ENCODE data around the gene GABRA4.

The GABRA4 gene
- 0 reads per million in 3 experiments for total RNA-seq

DNA sequence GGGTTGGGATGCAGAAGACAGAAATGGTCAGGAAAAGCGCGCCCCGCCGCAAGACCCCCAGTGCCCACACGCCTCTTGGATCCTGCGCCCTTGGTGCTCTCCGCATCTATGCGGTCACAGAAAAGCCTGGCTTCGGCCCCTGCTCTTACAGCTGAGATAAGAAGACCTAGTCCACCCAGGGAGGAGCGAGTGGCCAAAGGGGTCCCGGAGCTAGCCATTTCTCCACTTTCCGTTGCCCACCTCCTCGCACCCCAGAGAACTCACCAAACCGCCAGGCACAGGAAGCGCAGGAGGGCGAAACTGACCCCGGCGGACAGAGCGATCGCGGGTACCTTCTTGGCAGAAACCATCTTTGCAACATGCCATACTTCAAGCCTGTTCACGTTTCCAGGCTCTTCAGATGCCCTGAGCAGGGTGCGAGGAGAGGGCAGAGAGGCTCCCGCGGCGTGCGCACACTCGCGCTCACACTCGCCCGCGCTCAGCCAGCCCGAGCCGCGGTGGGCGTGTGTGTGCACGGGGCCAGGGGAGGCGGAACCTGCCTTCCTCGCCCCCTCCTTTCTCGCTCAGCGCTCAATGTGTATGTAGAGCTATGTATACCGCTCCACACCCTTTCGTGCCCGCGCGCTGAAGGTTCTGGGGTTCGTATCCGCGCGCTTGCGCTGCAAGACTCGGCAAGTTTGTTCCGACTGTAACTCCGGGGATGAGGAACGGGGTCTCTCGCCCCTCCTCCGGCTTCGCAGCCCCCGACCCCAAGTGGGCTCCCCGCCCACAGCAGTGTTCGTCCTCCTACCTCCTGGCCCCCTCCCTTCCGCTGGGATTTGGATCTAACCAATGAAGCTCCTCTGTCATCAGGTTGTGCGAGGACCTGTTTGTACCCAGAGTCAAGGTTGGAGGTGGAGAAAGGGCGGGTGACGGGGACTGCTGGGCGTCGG is at the start of gene GABRA4:
GABRA4 (minus strand) TSS at position 507 of the 932 bp plus-strand sequence; CDS start at position 350, 157 bp downstream.
- DNase-seq: no peak

DNA sequence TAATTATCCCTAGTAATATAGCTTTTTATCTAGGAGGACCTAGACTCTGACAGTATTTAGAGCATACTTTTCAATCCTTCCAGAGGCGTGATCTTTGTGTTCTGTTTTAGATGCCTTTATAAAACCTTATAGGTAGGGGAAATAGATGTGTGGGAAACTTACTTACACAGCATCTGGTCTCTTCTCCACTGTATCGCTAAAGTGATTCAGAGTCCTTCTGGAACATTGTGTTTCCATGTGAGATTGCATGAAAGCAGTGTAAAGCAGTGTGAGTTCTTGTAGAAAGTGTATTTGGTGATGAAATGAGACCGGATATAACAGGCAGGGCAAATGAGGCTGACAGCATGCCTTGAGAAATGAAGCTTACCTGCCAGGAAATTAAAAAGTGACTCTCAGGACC is 47.4 kb upstream of the GABRA4 start:
- no peak for DNase-seq

DNA sequence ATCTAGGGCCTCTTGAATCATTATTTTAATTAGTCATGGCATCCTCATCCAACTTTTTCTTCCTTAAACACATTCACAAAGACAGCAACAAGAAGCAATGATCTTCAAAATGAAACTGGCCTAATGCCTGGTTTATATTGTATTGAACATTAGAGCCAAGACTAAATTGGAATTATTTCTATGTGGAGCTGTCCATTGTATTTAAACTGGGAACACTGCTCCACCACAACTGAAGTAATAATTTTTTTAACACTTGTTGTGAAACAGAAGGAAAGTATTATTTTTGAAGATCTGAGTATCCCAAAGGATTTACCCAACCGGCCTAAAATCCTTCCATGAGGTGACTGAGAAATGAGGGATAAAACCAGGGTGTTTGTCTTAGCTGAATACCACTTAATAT is 44.9 kb upstream of the GABRA4 start:
- DNase-seq: no peak

DNA sequence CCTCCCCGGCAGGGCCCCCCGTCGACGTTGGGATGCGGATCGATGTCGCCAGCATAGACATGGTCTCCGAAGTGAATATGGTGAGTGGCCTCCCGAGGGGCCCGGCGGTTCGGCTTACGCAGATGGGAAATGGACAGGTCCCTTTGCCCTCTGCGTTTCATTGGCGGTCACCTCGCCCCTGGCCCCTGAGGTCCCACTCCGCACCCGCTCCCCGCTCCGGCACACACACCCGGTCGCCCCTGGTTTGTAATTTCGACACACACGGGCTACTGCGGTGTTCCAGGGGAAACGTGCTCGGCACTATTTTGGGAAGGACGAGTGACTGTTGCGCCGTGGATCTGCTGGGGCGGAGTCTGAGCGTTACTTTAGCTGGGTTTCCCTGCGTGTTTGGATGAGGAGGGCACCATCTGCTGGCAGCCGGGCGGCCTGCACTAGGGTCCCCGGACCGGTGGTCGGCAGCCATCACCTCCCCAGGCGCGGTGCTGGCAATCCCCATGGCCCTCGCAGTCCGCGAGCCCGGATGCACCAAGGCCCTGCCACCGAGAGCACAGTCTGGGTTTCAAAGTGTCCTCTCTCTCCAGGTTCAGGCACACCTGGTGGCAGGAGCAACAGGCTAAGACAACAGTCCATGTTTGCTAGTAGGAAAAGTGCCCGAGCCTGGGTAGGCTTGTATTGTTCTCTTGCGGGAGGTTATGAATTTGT is 39.2 kb upstream of the GABRA4 start:
- peak; percentile 30 for DNase-seq

DNA sequence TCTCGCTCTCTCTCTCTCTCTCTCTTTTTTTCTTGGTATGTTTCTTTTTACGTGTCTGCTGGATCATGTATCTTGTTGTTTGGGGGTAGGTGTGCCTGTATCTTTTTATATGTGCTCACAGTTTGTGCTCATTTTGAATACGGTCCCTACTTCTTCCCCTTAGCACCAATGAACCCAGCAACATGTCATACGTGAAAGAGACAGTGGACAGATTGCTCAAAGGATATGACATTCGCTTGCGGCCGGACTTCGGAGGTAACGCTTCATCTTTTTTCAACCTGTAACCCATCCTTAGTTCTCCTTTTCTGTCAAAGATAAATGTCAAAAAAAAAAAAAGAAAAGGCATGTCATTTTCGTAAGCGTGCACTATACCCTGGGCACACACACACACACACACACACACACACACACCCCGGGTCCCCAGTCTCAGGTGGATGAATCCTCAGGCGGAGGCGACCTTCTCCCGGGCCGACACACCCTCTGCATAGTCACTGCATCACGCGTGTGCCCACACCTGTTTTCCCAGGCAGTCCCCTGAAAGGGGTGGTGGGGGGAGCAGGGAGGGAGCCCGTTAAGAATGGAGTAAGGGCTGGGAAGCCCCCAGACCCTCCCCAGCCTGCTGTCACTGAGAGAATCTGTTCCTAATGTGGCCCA is 38.5 kb upstream of the GABRA4 start:
- peak; percentile 9 for DNase-seq

DNA sequence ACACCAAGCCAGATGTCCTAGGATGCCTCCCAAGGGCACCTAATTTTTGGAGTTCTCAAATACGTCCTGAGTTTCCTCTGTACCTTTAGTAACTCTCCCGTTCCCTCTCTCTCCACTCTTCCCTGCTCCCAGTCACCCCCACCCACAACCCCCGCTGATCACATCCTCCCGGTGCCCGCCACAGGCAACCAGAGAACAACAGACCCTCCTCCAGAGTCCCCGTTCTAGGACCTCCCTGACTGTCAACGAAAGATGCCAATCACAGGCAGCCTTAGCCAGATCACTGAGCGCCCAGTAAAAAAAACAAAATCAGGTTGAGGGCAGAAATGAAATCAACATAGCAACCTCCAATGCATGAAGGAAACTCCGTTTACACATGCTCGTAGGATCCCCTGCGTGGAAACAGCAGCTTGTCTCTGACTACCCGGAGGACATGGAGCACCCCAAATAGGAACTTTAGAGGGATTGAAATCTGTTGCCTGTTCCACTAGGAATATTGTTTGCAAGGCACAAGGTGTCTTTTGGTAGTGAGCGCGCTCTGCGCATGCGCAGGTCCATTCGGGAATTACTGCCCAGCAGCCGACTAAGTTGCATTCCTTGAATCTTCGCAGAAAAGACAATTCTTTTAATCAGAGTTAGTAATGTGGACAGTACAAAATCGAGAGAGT is 37.8 kb upstream of the GABRA4 start, which contains the start of gene GABRB1:
GABRB1 (plus strand) TSS at position 557 of the 668 bp plus-strand sequence.
- peak; percentile 17 for DNase-seq

DNA sequence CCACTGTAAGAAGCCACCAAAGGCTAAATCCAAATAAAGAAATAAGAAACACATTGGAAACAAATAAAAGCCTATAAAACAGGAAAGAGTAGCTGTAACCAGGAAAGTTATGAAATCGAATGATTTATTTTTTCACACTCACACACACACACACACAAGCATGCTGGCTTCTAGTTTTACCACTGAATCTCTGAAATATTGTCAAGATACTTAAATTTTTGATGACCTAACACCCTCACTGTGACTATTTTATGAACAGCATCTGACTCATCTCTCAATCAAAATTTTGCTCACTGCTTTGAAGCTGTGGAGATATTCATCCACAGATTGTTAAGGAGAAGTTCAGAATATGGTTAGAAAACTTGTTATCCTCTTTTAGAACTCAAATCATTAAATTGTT is 24.1 kb upstream of the GABRA4 start:
- DNase-seq: no peak

DNA sequence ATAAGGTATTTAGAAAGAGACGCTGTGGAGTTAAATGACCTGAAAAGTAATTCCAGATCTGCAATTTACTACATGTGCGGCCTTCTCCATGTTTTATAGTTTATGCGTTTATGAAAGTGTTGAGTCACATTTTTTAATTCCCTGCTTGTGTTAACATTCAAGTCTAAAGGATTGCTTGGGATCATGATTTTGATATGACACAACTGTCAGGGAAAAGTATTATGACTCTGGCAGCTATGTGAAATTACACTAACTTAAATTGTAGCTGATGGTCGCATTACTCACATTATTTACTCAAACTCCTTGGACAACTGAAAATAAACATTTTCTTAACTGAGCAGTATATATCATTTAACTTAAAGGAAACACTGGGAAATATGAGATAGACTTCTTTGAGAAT is 23.7 kb upstream of the GABRA4 start:
- DNase-seq: no peak

DNA sequence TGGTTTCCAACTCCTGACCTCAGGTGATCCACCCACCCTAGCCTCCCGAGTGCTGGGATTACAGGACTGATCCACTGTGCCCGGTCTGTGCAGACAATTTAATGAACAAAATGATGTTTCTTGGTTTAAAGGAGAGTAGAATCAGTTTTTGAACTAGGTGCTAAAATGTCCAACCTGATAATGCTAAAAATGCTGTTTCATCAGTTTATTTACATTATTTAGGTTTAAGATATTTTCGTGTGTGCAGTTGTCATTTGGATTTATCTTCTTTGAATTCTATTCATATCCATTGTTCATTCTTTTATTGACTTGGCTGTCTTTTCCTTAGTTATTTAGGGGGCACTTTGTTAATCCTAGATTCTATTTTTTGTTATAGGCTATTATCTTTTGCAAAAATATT is 20.0 kb upstream of the GABRA4 start:
- DNase-seq: no peak

DNA sequence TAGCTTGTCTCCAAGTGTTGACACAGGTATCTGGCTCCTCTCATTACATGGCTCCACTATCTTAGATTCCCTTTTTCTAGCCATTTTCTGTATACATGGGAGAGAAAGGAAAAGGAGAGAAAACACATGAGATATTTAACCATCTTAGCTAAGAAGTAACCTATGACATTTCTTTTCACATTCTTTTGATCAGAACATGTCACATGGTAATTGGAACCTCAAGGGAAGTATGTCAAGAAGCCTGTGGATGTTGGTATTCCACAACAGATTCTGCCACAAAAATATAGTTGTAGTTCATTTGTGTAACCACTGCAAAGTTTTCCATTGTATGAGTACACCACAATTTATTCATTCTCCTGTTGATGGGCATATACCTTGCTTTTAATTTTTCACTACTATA is 19.3 kb upstream of the GABRA4 start:
- DNase-seq: no peak

DNA sequence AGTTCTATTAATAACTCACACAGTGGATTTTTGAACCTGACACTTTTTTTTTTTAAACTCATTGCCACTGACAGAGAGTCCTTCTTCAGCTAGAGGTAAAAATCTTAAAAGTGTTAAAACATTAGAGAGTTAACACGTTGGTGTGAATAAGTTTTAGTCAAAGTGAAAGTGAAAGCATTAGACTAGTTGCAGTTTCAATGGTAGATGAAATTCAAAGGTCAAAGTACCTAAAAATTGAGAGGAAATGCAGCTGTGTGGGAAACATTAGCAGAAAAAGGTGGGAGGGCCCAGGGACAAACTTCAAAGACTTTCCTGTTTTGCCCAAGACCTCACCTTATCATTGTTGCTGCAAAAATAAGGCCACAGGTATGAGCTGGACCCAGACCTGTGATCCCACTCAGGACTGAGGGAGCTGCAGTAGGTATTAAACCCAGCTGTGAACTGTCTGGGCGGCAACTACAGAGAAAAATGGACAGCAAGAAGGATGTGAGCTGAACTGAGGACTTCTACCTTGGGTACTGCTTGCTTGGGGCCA is 17.6 kb upstream of the GABRA4 start:
- DNase-seq: peak; percentile 19

DNA sequence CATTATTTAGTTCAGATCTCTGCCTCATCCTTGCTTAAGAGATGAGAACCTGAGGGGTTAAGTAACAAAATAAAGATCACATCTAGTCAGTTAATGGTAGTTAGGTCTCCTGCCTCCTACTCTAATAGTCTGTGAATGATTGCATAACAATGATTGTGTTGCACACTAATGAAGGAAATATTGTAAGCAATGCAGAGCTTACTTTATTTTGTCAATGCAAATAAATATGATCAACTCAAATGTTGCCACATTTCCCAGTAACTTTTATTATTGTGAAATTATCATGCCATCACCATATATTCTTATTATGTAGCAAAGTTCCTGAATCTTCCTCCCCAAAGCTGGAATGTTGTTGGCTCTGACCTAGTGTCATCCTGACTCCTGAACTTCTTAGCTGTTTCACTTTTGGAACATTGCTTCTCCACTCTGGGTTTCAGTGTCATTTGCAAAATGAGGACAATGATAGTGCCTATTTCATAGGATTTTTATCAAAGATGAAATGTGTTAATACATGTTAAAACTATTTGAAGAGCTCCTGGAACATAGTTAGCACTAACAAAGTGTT is 17.0 kb upstream of the GABRA4 start:
- no peak for DNase-seq

DNA sequence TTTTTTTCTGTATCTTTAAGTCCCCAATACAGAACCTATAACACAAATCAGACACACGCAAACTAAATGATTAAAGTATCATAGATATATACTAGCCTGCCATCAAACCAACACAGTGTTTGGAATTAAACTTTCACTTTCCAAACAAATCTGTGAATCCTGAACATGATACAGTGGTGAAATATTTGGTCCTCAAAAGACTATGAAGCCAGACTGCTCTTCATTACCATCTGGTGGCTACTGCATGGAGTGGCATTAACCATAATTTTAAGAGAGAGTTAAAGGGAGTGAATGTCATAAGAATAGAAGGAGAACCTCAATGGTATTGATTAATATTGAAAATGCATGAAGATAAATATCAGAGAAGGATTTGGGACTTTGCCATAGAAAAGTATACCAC is 9.2 kb upstream of the GABRA4 start:
- no peak for DNase-seq

DNA sequence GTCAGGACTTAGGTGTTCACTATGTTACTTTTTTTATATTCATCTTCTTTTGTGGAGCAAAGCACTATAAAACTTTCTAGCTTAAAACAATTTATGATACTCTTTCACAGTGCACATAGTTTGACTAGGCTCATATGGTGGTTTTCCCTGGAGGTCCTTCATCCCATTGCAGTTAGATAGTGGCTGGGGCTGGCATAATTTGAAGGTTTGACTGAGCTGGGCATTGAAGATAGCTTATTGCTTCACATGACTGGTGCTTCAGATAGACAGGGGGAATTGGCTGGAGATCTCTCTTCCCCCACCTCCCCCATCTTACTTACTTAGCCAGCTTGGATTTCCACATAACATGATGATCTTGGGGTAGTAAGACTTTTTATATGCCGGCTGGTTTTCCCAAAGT is 7.0 kb upstream of the GABRA4 start:
- DNase-seq: no peak

DNA sequence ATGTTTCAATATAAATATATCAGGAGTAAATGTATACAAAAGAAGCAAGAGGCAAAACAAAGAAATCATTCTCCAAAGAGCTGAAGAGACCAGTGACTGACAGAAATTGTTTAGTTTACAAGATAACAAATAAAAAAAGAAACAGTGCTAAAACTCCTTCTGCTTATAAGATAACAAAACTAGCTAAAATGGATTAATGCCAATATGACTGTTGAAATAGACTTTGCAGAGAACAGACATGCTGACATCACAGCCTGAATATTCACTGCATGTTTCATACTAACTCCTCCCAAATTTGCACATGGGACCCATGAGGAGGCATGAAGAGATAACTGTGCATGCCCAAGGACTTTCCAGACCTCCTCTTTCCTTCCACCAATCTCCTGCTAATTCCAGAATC is 6.2 kb upstream of the GABRA4 start:
- DNase-seq: no peak

DNA sequence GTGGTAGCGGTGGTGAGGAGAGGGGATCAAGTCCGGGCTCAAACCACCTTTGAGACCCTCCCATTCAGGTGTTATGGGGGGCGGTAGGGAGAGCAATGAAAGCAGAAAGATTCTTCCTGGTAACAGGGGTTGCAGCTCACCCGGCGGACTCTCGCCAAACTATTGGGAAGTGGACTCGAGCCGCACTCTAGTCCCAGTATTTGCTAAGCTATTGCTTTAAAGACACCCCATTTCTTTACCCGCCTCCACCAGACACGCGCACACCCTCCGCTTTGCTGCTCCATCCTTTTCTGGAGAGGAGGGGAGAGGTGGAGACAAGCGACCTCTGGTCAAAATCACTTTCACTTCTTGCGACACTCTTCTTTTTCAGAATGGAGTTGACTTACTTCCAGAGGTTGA is 625 bp upstream of the GABRA4 start:
- no peak for DNase-seq

DNA sequence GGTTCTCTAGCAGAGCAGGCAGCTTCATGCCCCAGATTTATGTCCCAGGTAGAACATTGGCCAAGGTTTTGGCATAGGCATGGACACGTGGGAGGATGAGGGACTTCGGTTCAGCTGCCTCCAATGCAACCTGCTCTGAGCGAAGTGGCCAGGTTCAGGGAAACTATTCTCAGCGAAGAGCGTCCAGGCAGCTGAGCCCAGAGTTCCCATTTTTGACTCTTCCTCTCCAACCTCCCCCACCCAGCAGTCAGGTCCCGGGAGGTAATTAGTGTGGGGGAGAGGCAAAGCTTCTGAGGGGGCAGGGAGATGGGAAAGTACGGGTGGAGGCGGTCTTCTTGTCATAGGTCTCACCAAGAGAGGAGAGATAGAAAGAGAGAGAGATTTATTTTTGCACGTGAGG is 1.0 kb downstream of the GABRA4 start:
- DNase-seq: no peak

DNA sequence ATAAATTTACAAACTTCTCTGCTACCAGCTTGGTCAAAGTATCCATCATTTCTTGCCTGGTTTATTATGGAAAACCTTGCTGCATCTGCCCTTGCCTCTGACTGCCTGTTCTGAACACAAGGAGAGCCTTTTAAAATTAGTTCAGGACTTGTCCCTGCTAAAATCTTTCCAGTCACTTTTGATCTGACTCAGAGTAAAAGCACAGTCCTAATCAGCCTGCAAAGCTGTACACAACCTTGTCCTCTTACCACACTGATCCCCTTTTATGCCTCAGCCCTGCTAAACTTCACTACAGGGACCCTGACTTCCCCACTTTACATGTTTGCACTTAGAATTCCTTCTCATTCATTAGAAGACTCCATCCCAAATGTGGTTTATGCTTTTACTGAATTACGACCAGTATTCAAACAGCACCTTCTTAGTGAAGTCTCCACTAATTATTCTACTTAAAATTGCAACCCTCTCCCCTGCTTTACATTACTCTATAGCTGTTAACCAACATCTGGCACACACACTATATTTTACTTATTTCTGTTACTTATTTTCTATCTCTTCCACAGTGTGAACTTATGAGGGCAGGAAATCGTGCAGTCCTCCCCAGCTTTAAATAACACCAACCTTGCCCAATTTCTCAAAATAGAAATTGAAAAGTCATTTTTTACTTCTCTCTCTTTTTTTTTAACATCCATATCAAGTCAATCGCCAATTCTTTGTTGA is 6.3 kb downstream of the GABRA4 start:
- DNase-seq: no peak

DNA sequence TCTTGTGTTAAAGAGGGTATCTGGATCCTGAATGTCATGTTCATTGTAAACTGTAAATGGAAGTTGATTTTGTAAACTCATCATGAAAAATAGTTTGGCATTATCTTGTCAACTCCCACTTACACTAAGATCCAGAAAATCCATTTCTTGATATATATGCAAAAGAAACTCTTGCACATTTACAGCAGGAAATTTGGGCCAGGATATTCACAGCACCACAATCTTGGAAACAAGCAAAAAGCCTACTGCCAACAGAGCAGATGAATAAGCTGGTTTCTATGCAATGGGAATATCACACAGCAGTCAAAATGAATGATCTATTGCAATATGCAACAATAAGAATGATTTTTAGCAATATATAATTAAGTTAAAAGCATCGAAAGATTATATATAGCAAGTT is 8.6 kb downstream of the GABRA4 start:
- DNase-seq: no peak

DNA sequence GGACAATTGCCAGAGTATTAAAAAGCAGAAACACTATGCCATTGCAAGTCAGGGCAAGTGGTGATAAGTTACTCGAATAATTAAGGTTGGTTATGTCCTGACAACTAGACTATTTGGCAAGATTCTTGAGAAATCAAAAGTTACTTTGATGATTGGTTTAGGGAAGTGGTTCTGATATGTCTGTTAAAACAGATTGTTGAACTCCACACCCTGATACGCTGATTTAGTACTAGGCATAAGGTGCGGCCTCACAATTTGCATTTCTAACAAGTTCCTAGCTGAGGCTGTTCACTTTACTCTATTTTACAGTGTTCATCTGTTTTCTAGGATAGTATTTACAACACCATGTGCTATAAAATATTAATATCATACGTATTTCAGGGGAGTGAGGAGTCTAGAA is 12.5 kb downstream of the GABRA4 start:
- no peak for DNase-seq

DNA sequence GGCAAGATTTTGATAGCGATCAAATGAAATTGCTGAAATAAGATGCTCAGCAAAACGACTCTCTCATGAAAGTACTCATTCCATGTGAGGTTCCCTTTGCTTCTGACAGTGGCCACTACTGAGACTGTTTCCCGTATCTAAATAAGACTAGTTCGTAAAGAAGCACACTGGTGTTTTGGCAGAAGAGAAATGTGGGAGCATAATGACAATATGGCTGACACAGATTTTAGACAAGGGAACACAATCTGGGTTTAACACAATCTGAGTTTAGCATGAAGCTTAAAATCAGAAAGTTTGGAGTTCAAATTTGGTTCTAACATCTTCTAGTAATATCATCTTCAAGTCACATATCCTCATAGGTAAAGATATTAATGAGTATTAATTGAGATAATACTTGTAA is 13.7 kb downstream of the GABRA4 start:
- DNase-seq: no peak

DNA sequence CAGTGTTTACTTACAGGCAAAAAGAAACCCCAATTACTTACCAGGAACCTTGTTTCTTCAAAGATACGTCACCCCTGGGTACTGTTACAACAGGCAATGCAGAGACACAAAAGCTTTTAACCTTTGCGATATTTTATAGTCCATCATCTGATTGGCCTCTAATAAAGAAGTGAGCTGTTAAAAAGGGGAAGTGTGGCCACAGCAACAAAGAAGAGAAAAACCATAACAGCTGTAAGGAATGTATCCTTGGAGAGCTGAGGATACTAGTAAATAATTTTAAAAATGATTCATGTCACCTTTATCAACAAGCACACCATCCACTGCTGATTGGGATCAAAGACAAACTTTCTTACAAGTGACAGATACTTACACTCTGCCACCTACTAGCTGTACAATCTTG is 14.1 kb downstream of the GABRA4 start:
- DNase-seq: no peak

Measured in central memory CD4-positive, alpha-beta T cell (primary cell).